Natural killer cell (primary cell): ENCODE data around the gene ZBTB32. TPM values are rescaled to one million over a fixed set of nuclear protein-coding genes. Genes with fewer than 3 reads are reported as not detected.

Source experiments
- ATAC-seq, 3 donors: fragments of 150-1000 bp in 2 of 3; fragments of 200-7000 bp in 1 of 3; cut with Tn5 transposase; 1 replicate in 1 of 3; 2 replicates in 2 of 3; pipeline ENCODE4 v1.10.0; 2021; ENCODE audit warnings: mild to moderate bottlenecking in 2 of 3, moderate library complexity in 2 of 3
- DNase-seq, 2 donors: peaks; one replicate each; pipeline versions ENCODE4 v3.0.0 to v3.0.0-alpha.2; 2013 to 2021; ENCODE audit warnings: mixed read lengths in 1 of 2
- H3K27ac ChIP-seq: one replicate; pipeline ENCODE4 v1.5.1; 2013; ENCODE audit warnings: mild to moderate bottlenecking, low read length
- H3K27me3 ChIP-seq: one replicate; pipeline ENCODE4 v1.6.1; 2013; ENCODE audit warnings: low read length; ENCODE audit not compliant: control insufficient read depth, insufficient read depth
- H3K36me3 ChIP-seq: one replicate; pipeline ENCODE4 v1.6.1; 2013; ENCODE audit warnings: low read length; ENCODE audit not compliant: control insufficient read depth, insufficient read depth
- H3K4me1 ChIP-seq: one replicate; pipeline ENCODE4 v1.6.1; 2013; ENCODE audit warnings: low read length; ENCODE audit not compliant: control insufficient read depth, insufficient read depth
- H3K4me3 ChIP-seq: one replicate; pipeline ENCODE4 v1.5.1; 2013; ENCODE audit warnings: low read length
- H3K9me3 ChIP-seq: one replicate; pipeline ENCODE4 v1.6.1; 2013; ENCODE audit warnings: low read length; ENCODE audit not compliant: control insufficient read depth, insufficient read depth
- H3K27ac Mint-ChIP-seq, 2 donors: one replicate each; pipeline ENCODE4 v1.8.0; 2022; ENCODE audit warnings: mild to moderate bottlenecking in 2 of 2, mixed read lengths in 2 of 2, moderate library complexity in 1 of 2
- H3K27me3 Mint-ChIP-seq, 2 donors: one replicate each; pipeline ENCODE4 v1.8.0; 2022; ENCODE audit warnings: low read depth in 2 of 2, mixed read lengths in 2 of 2
- H3K36me3 Mint-ChIP-seq: one replicate; pipeline ENCODE4 v1.8.0; 2022; ENCODE audit warnings: mixed read lengths
- H3K4me1 Mint-ChIP-seq, 2 donors: one replicate each; pipeline ENCODE4 v1.8.0; 2022; ENCODE audit warnings: mixed read lengths in 2 of 2
- H3K4me3 Mint-ChIP-seq: one replicate; pipeline ENCODE4 v1.8.0; 2022; ENCODE audit warnings: mild to moderate bottlenecking, moderate library complexity, mixed read lengths
- H3K9me3 Mint-ChIP-seq, 2 donors: one replicate each; pipeline ENCODE4 v1.8.0; 2022; ENCODE audit warnings: mixed read lengths in 2 of 2
- CTCF ChIP-seq: fragments of 200-600 bp; IDR thresholded peaks from one replicate; pipeline ENCODE4 v1.8.0; 2022; ENCODE audit warnings: antibody characterized with exemption
- WGBS: methylation state at CpG from one replicate; pipeline ENCODE4 v1.1.7; 2013; ENCODE audit warnings: missing lambda C conversion rate; ENCODE audit not compliant: insufficient coverage; 5-methylcytosine and 5-hydroxymethylcytosine counted together
- intact Hi-C: fragments of 100-400 bp; cut with micrococcal nuclease; formaldehyde crosslinking; loops from one replicate; pipeline ENCODE4 v1.14.2; 2022
- total RNA-seq, 4 donors: library from RNA; stranded (reverse); fragments of 120-200 nt in 1 of 4; gene quantifications; one replicate each; pipeline versions ENCODE4 v1.2.3 to v1.2.4, GENCODE V29; 2013 to 2022

The ZBTB32 gene
- total RNA-seq, 3 donors from 2014 or later (not counting 1 experiment from before 2014, with no cell fraction given): 0.27 to 1.8 (median 0.35) TPM

- DNase-seq: no peak
- Histone ChIP-seq H3K4me3 (no peak overlapping the region), H3K27ac (no peak overlapping the region), H3K27me3 (no peaks in the 10 kb centered on the region), H3K4me1 (peaks cover 35% of the 10 kb centered on the region), H3K9me3 (no peaks in the 10 kb centered on the region), H3K36me3 (peaks cover 24% of the 10 kb centered on the region)
- no peaks in the 10 kb centered on the region for H3K9me3 Mint-ChIP-seq
- H3K27me3 Mint-ChIP-seq: peaks cover 0 to 17% of the 10 kb centered on the region in 2 donors
- H3K36me3 Mint-ChIP-seq: no peaks in the 10 kb centered on the region
- no peak for ATAC-seq
- no peak for TF ChIP-seq CTCF
- intact Hi-C loops: no loop called here
- no peak overlapping the region for H3K4me3 Mint-ChIP-seq
- H3K27ac Mint-ChIP-seq: no peak overlapping the region
- peaks cover 26 to 40% of the 10 kb centered on the region in 2 donors for H3K4me1 Mint-ChIP-seq
- 96% methylated on average over 15 of the region's 20 CpGs for WGBS
These were observed 48.5 kb downstream of the ZBTB32 start for GRCh38 chr19:35752746-35753350.

- H3K4me1 ChIP-seq: peaks cover 34% of the 10 kb centered on the region
- no peaks in the 10 kb centered on the region for H3K9me3 Mint-ChIP-seq
- H3K9me3 ChIP-seq: no peaks in the 10 kb centered on the region
- H3K27ac Mint-ChIP-seq: no peak overlapping the region
- H3K4me3 Mint-ChIP-seq: no peak overlapping the region
- H3K4me3 ChIP-seq: no peak overlapping the region
- H3K4me1 Mint-ChIP-seq: peaks cover 25 to 41% of the 10 kb centered on the region in 2 donors
- TF ChIP-seq CTCF: no peak
- intact Hi-C loops: no loop called here
- WGBS: 96% methylated on average over 20 of the region's 20 CpGs
- H3K27me3 Mint-ChIP-seq: peaks cover 0 to 18% of the 10 kb centered on the region in 2 donors
- DNase-seq: no peak
- H3K27me3 ChIP-seq: no peaks in the 10 kb centered on the region
- H3K36me3 Mint-ChIP-seq: no peaks in the 10 kb centered on the region
- ATAC-seq: no peak
- peaks cover 24% of the 10 kb centered on the region for H3K36me3 ChIP-seq
- no peak overlapping the region for H3K27ac ChIP-seq
These were observed 49.4 kb downstream of the ZBTB32 start for GRCh38 chr19:35753634-35754369.

GRCh38 chr19:35754370-35755130 lies 50.2 kb downstream of the ZBTB32 start:
- WGBS: 93% methylated on average over 13 of the region's 13 CpGs
- H3K36me3 ChIP-seq: peaks cover 24% of the 10 kb centered on the region
- H3K4me1 Mint-ChIP-seq: peaks cover 29 to 41% of the 10 kb centered on the region in 2 donors
- no peaks in the 10 kb centered on the region for H3K27me3 ChIP-seq
- no peak overlapping the region for H3K27ac ChIP-seq
- H3K9me3 ChIP-seq: no peaks in the 10 kb centered on the region
- intact Hi-C loops: loop anchor here (5.0 kb wide), 1 partner anchor 112 kb away; the partner anchor contains the start of gene ETV2
- H3K4me3 ChIP-seq: no peak overlapping the region
- no peak for TF ChIP-seq CTCF
- ATAC-seq (no peak), DNase-seq (no peak)
- peak overlapping the region; percentile 37 for H3K4me3 Mint-ChIP-seq
- peaks cover 0 to 18% of the 10 kb centered on the region in 2 donors for H3K27me3 Mint-ChIP-seq
- H3K36me3 Mint-ChIP-seq: no peaks in the 10 kb centered on the region
- H3K27ac Mint-ChIP-seq: no peak overlapping the region
- H3K4me1 ChIP-seq: peaks cover 34% of the 10 kb centered on the region
- no peaks in the 10 kb centered on the region for H3K9me3 Mint-ChIP-seq
